ENCODE data around the gene KCNB1.

Gene KCNB1

DNA sequence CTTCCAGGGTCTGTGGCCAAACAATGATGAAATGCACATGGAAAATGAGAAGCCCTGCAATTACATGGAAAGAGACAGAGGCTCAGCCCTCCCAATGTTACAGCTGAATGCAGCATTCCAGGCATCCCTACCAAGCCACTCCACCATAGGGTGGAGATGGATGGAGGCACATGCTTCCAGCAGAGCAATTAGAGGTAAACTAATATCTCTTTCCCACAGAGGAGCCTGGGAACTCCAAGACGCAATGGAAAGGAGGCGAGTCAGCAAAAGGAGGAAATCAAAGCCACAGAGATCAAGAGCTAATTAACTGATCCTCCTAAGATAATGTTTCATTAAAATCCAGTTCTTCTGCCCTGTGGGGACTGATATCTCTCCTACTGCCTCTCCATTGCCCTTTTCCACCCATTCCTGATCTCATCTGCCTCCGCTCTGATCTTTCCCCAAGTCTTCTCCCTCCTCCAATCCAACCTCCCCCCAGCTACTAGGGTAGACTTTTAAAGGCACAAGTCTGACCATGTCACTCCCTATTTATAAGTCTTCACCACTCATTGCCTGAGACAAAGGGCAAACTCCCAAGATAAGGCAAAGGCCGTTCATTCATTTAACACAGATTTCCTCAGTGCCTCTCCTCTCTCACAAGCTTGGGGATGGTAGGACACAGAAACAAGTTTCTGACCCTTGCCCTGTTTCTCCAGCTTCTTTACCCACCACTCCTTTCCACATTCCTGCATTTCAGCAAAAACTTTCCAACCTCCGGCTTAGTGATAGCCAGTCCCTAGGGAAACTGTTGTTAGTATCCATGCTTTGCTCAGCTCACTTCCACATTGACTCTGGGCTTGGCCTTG lies 14.3 kb upstream of the KCNB1 start:
- DNase-seq: no peak

- DNase-seq: no peak
Measured at GRCh38 chr20:49496043-49496442, 13.6 kb upstream of the KCNB1 start.

- no peak for DNase-seq
Measured at GRCh38 chr20:49490689-49491088, 8.2 kb upstream of the KCNB1 start.

- DNase-seq: no peak
Measured at GRCh38 chr20:49489688-49490087, 7.2 kb upstream of the KCNB1 start.

GRCh38 chr20:49486064-49486463 lies 3.6 kb upstream of the KCNB1 start:
- DNase-seq: no peak

DNA sequence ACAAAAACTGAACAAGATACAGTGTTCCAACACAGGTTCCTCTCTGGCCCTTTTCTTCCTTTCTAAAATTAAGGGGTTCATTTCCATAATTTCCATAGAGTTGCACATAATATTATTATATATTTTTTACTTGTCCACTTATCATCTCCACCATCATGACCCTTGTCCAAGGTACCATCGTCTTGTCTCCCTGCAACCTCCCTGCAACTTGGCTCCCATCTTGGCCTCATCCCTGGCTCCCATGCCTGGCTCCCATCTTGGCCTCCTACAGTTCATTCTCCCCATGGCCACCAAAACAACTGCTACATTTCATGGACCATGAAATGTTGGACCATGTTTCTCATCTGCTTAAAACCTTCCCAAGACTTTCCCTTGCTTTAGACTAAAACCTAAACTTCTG lies 3.1 kb upstream of the KCNB1 start:
- no peak for DNase-seq

- peak; percentile 85 for DNase-seq
Measured at GRCh38 chr20:49484180-49485140, 2.0 kb upstream of the KCNB1 start.

GRCh38 chr20:49483696-49484123 lies 1.2 kb upstream of the KCNB1 start:
- DNase-seq: no peak

DNA sequence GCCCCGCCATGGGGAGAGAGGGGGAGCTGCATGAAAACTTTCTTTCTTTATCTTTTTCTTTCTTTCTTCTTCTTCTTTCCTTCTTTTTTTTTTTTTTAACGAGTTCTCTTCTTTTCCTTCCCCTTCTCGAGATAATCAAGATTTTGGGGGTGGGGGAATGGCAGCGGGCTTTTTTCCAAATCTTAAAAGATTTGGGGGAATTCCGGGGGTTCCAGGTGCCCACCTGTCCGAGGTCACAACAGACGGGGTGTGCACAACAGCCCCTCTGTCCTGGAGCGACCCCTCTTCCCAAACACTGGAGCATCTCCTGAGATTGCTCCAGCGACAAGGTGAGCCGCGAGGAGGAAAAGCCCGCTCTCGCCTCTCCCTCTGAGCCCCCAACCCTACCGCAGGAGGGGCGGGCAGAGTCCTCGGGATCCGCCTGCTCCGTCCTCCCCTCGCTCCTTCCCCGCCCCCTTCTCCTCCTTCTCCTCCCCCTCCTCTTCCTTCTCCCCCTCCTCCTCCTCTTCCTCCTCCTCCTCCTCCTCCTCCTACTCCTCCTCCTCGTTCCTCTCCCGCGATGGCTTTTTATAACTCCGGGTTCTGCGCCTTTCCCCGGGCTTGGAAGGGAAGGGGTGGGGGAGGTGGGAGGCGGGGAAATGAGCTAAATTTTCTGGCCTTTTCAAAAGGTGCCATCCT lies 689 bp upstream of the KCNB1 start:
- DNase-seq: no peak

GRCh38 chr20:49482173-49482572 lies 295 bp downstream of the KCNB1 start:
- no peak for DNase-seq

GRCh38 chr20:49481116-49481515 lies 1.4 kb downstream of the KCNB1 start:
- DNase-seq: no peak

DNA sequence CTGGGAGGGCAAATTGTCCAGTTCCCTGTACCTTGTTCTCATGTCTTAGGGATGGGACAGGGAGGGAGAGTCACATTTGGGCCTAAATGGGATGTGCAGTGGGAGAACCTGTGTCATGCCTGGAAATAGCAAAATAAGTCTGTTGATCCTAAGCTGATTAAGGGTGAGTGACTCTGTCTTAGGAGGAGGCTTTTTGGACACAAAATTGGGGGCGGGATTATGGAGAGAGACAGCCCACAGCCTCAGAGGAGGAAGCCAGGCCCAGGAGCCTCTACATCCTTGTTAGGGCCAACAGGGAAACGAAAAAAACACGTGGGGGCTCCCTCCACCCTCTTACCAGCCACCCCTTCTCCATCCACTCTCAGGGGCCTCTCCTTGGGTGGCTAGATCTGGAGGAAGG lies 2.2 kb downstream of the KCNB1 start:
- DNase-seq: no peak

DNA sequence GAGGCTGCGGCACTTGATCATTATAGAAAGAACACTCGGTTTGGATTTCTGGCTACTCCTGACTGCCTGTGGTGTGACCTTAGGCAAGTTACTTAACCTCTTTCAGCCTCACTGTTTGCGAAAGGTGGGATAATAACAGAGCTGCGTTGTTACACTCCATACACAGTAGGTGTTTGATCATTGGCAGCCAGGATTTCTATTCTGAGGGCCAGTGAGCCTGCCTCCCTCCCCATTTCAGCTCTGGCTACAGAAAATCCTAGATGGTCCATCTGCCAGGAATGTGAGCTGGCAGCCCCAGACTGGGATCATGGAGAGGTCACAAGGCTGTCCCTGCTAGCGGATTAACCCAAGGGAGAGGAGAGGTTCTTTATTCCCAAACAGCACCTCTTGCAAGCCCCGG lies 2.7 kb downstream of the KCNB1 start:
- DNase-seq: no peak

DNA sequence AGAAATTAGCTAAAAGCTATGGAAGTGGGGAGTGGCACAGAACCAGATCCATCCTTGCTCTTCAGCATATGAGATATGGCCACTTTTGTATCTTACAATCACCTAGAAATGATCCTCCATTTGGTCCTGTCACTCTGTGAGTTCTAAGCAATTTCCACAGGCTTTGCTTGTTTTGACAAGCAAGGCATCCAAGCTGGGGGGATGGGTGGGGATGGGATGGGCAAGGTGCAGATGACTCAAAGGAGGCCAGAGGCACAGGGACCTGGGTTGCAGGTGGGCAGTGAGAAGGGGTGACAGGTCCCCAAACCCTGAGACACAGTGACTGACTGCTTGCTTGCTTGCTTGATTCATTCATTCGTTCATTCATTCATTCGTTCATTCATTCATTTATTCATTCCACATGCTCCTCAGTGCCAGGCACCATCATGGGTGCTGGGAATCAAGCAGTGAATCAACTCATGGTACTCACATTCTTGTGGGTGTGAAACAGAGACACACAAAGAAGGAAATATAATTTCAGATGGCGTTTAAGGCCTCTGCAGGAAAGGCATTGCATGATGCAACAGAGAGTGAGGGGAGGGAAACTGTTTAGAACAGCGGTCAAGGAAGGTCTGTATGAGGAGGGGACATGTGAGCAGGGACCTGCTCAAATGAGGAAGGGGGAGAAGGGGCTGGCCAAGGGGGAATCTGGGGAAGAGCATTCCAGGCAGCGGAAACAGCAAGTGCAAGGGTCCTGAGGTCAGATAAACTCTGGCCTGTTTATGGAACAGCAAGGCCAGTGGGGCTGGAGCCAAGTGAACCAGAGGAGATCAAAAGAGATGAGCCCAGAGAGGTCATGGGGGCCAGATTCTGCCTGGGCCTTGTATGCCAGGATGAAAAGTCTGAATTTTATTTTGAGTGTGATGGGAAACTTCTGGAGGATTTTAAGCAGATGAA lies 3.4 kb downstream of the KCNB1 start:
- no peak for DNase-seq

DNA sequence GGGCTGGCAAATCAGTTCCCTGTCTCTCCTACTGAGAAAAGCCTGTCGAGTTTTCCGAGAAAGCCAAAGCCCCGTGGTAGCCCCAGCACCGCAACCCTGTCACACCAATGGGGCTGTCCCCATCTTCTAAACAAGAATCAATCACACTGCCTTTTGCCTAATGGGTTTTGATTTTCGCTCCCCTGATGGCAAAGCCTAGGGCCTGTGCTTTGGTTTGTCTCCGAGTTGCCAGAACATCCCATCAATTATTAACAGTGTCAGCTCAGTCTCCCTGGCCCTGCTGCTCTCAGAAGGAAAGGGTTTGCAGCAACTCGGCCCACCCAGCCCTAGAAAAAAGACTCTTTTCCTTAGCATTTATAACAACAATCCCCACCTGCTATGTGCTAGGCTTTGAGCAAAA lies 4.2 kb downstream of the KCNB1 start:
- DNase-seq: no peak

DNA sequence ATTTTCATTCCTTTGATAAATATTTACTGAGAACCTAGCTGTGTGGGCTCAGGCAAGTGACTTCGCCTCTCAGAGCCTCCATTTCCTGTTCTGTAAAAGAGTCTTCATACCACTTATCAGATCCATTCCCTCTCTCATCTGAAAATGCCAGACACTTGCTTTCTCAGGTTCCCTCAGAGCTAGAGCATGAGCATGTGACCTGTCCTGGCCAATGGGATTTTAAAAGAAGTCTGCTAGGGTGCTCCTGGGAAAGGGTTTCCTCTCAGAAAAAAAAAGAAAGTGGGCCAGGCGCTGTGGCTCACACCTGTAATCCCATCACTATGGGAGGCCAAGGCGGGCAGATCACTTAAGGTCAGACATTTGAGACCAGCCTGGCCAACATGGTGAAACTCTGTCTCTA lies 5.3 kb downstream of the KCNB1 start:
- no peak for DNase-seq

- DNase-seq: no peak
Measured at GRCh38 chr20:49476016-49476355, 6.5 kb downstream of the KCNB1 start.

GRCh38 chr20:49475292-49476015 lies 7.0 kb downstream of the KCNB1 start:
- DNase-seq: no peak

DNA sequence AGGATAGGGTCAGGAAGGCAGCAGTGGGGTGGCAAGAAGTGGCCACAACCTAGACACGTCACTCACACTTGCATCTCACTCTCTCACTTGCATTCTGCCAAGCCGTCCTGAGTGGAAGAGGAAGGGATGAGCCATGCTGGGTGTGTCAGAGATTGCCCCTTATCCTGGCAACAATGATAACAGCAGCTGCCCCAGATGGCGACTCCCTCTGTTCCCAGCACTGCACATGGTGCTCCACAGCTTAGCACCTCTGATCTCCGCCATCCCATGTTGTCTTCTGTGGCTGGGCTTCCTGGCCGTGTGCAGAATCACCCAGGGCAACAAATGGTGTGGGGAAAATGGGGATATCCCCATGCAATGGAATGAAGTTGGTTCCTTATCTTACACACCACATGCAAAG lies 11.1 kb downstream of the KCNB1 start:
- no peak for DNase-seq

- DNase-seq: no peak
Measured at GRCh38 chr20:49470922-49471321, 11.5 kb downstream of the KCNB1 start.

- DNase-seq: no peak
Measured at GRCh38 chr20:49469060-49469459, 13.4 kb downstream of the KCNB1 start.

GRCh38 chr20:49468412-49468811 lies 14.1 kb downstream of the KCNB1 start:
- no peak for DNase-seq
